ENCODE data around the gene NR1H3. TPM values are rescaled to one million over a fixed set of nuclear protein-coding genes. Genes with fewer than 3 reads are reported as not detected.

The NR1H3 gene
- polyA plus RNA-seq, 1 of the 3 experiments (the other 2 are of a cell fraction): 7.3 TPM

DNA sequence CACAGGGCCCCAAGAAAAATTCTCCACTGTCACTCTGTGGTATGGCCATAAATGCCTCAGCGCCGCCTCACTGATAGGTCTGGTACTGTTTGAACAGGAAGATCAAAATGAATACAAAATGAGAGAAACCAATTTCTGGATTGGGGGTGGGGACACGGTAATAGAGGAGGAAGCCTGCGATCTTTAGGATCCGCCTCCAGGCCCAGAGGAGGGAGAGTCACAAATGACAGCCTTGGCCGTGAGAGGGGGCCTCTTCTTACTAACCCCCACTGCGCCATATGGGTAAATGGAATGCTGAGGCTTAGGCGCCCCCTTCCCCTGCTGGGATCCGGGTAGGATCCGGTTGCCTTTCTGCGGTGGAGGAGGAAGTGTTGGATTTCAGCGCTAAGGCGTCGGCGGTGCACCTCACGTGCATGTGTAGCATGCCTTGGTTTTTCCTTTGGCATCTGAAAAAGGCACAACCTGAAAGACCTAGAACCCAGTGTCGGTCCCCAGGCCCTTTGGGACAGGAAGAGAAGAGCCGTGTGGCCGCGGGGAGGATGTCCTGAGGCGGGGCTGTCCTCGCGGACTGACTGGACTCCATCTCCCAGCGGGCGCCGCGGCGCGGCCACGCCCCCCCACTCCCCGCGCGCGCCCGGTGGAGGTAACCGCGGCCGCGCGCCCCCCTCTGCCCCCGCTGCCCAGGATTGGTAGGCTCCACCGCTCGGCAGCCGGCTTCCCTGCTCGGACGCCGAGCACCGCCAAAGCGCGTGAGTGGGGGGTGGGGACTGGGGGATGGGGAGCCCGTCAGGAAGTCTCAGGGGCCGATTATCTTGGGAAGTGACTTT, 11.4 kb downstream of the NR1H3 start:
- ChIA-PET POLR2A (no interaction called here), CTCF (interaction anchor here (1.1 to 2.4 kb wide), 5 partner anchors 10 to 91 kb away, joined by 4 to 26 read pairs (median 8); partner anchors contain the start of gene MYBPC3)
- Histone ChIP-seq H3K4me2 (peak overlapping the region; percentile 89), H3K27me3 (ENCODE audit: insufficient read depth) (no peaks in the 10 kb centered on the region), H3F3A (replicated peaks; ENCODE audit: insufficient read depth) (peaks cover 23% of the 10 kb centered on the region), H4K20me1 (ENCODE audit: insufficient read depth) (peaks cover 35% of the 10 kb centered on the region), H3K9me3 (no peaks in the 10 kb centered on the region), H2AFZ (ENCODE audit: low read depth) (peak overlapping the region; percentile 96), H3K79me2 (ENCODE audit: insufficient read depth) (peaks cover 37% of the 10 kb centered on the region), H3K9me2 (no peaks in the 10 kb centered on the region), H3K36me3 (replicated peaks in 1 of 2; ENCODE audit: control insufficient read depth in 1 of 2, insufficient read depth in 2 of 2, low read length in 1 of 2) (peaks cover 0 to 6% of the 10 kb centered on the region in 2 experiments), H3K4me3 (ENCODE audit: low read depth in 2 of 2, low read length in 1 of 2) (peak overlapping the region; percentile 64 to 73), H3K4me1 (ENCODE audit: control insufficient read depth in 1 of 2, insufficient read depth in 2 of 2, low read depth in 1 of 2, low read length in 1 of 2) (peaks cover 34 to 47% of the 10 kb centered on the region in 2 experiments), H3K27ac (ENCODE audit: low read depth in 2 of 2, low read length in 1 of 2) (peak overlapping the region; percentile 85 to 96), H3K9ac (peak overlapping the region; percentile 78)
- 8% methylated on average over 26 of the region's 52 CpGs for WGBS (ENCODE audit: low lambda C conversion rate)
- DNase-seq: peak; percentile 98
- TF ChIP-seq CHD2 (IDR thresholded peaks at IDR 0.05; ENCODE audit: low read length, partially characterized antibody) (peak; percentile 92), TAF1 (IDR thresholded peaks at IDR 0.05; ENCODE audit: borderline replicate concordance, low read depth, low read length) (peak; percentile 52; the same call in 1 of the 2 replicates), RCOR1 (IDR thresholded peaks at IDR 0.05; ENCODE audit: low read length) (0 out of 2 replicates have a peak, but pooled peaks have one; percentile 2), YY1 (IDR thresholded peaks at IDR 0.05; ENCODE audit: low read depth) (no peak), TCF12 (IDR thresholded peaks at IDR 0.05) (0 out of 2 replicates have a peak, but pooled peaks have one; percentile 16), SMC3 (IDR thresholded peaks at IDR 0.05; ENCODE audit: low read depth, low read length) (no peak), GABPA (IDR thresholded peaks at IDR 0.05; ENCODE audit: low read depth) (peak; percentile 60), ELF1 (IDR thresholded peaks at IDR 0.05) (peak; percentile 65), GATA2 (CRISPR knock-in tag; IDR thresholded peaks at IDR 0.05) (no peak), FOSL2 (IDR thresholded peaks at IDR 0.05; ENCODE audit: borderline replicate concordance, low read depth) (no peak), MXI1 (IDR thresholded peaks at IDR 0.05; ENCODE audit: low read depth, low read length) (peak; percentile 19; the same call in 1 of the 2 replicates), SIN3A (IDR thresholded peaks at IDR 0.05; ENCODE audit: borderline replicate concordance, low read depth, low read length) (0 out of 2 replicates have a peak, but pooled peaks have one; percentile 8)
- TF ChIP-seq, protein P1, sequence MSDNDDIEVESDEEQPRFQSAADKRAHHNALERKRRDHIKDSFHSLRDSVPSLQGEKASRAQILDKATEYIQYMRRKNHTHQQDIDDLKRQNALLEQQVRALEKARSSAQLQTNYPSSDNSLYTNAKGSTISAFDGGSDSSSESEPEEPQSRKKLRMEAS (IDR thresholded peaks at IDR 0.05; ENCODE audit: low read depth): peak; percentile 91

DNA sequence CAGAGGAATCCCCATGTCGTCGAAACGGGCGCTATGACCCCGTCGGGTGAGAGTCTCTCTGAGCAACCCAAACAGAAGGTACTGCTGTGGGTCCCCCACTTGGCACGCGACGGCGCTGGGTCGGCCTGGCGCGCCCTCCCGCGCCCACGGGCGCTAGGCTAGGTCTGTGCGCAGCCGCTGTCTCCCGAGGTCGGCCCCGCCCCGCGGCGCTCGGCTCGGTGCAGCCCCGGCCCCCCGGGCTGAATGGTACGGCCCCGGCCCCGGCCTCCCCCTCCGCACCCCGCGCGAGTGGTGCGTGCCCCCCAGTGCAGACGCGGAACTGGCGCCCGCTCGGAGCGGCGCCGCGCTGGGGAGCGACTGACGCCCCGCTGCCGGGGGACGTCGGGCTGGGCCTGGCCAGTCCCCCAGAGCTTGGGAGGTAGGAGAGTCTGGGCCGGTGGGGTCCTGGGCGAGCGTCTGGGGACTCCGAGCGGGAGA, 12.1 kb downstream of the NR1H3 start, which contains the start of gene MADD:
TSS of gene MADD (plus strand) at position 305 of the 477 bp plus-strand sequence.
- peak; percentile 45; the same call in 1 of the 2 replicates for TF ChIP-seq TAF1 (IDR thresholded peaks at IDR 0.05; ENCODE audit: borderline replicate concordance, low read depth, low read length)
- no peak for TF ChIP-seq TEAD4 (IDR thresholded peaks at IDR 0.05; ENCODE audit: borderline replicate concordance, insufficient read depth)
- TF ChIP-seq, protein P2, sequence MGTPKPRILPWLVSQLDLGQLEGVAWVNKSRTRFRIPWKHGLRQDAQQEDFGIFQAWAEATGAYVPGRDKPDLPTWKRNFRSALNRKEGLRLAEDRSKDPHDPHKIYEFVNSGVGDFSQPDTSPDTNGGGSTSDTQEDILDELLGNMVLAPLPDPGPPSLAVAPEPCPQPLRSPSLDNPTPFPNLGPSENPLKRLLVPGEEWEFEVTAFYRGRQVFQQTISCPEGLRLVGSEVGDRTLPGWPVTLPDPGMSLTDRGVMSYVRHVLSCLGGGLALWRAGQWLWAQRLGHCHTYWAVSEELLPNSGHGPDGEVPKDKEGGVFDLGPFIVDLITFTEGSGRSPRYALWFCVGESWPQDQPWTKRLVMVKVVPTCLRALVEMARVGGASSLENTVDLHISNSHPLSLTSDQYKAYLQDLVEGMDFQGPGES (IDR thresholded peaks at IDR 0.05; ENCODE audit: low read depth, low read length): no peak
- TF ChIP-seq FOSL2 (IDR thresholded peaks at IDR 0.05; ENCODE audit: borderline replicate concordance, low read depth): no peak
- no peak for TF ChIP-seq RXRA (IDR thresholded peaks at IDR 0.05; ENCODE audit: borderline replicate concordance, low read depth)
- TF ChIP-seq TCF12 (IDR thresholded peaks at IDR 0.05): no peak
- 0 out of 2 replicates have a peak, but pooled peaks have one; percentile 3 for TF ChIP-seq RCOR1 (IDR thresholded peaks at IDR 0.05; ENCODE audit: low read length)
- TF ChIP-seq SIN3A (IDR thresholded peaks at IDR 0.05; ENCODE audit: borderline replicate concordance, low read depth, low read length): peak; percentile 11; the same call in 1 of the 2 replicates
- no peak; the same call in 1 of the 2 replicates for TF ChIP-seq POLR2AphosphoS5 (IDR thresholded peaks at IDR 0.05; ENCODE audit: low read depth, low read length)
- TF ChIP-seq JUND (IDR thresholded peaks at IDR 0.05): no peak
- no peak; the same call in 1 of the 2 replicates for TF ChIP-seq ELF1 (IDR thresholded peaks at IDR 0.05)
- TF ChIP-seq FOXJ3 (CRISPR knock-in tag; IDR thresholded peaks at IDR 0.05): no peak
- peak; percentile 39; the same call in 1 of the 2 replicates for TF ChIP-seq MXI1 (IDR thresholded peaks at IDR 0.05; ENCODE audit: low read depth, low read length)
- TF ChIP-seq, protein P3, sequence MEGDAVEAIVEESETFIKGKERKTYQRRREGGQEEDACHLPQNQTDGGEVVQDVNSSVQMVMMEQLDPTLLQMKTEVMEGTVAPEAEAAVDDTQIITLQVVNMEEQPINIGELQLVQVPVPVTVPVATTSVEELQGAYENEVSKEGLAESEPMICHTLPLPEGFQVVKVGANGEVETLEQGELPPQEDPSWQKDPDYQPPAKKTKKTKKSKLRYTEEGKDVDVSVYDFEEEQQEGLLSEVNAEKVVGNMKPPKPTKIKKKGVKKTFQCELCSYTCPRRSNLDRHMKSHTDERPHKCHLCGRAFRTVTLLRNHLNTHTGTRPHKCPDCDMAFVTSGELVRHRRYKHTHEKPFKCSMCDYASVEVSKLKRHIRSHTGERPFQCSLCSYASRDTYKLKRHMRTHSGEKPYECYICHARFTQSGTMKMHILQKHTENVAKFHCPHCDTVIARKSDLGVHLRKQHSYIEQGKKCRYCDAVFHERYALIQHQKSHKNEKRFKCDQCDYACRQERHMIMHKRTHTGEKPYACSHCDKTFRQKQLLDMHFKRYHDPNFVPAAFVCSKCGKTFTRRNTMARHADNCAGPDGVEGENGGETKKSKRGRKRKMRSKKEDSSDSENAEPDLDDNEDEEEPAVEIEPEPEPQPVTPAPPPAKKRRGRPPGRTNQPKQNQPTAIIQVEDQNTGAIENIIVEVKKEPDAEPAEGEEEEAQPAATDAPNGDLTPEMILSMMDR (IDR thresholded peaks at IDR 0.05): no peak
- TF ChIP-seq GATA2 (CRISPR knock-in tag; IDR thresholded peaks at IDR 0.05): no peak
- TF ChIP-seq NRF1 (IDR thresholded peaks at IDR 0.05; ENCODE audit: low read depth, low read length): peak; percentile 64
- TF ChIP-seq EP300 (IDR thresholded peaks at IDR 0.05; ENCODE audit: borderline replicate concordance in 1 of 2, low read depth in 1 of 2, low read length in 1 of 2): no peak; a peak in 1 of 4 replicates
- no peak for TF ChIP-seq GABPA (IDR thresholded peaks at IDR 0.05; ENCODE audit: low read depth)
- Histone ChIP-seq H3K4me2 (peak within 1 kb of the TSS; percentile 89), H3K9me2 (no peaks in the 10 kb centered on the region), H3K4me1 (ENCODE audit: control insufficient read depth in 1 of 2, insufficient read depth in 2 of 2, low read depth in 1 of 2, low read length in 1 of 2) (peaks cover 34 to 41% of the 10 kb centered on the region in 2 experiments), H3K79me2 (ENCODE audit: insufficient read depth) (peaks cover 42% of the 10 kb centered on the region), H3K36me3 (replicated peaks in 1 of 2; ENCODE audit: control insufficient read depth in 1 of 2, insufficient read depth in 2 of 2, low read length in 1 of 2) (peaks cover 0 to 12% of the 10 kb centered on the region in 2 experiments), H3K9ac (peak within 1 kb of the TSS; percentile 78), H2AFZ (ENCODE audit: low read depth) (peak within 1 kb of the TSS; percentile 96), H3K9me3 (no peaks in the 10 kb centered on the region), H3K4me3 (ENCODE audit: low read depth in 2 of 2, low read length in 1 of 2) (peak within 1 kb of the TSS; percentile 64 to 73), H3F3A (replicated peaks; ENCODE audit: insufficient read depth) (peaks cover 23% of the 10 kb centered on the region), H3K27me3 (ENCODE audit: insufficient read depth) (no peaks in the 10 kb centered on the region), H3K27ac (ENCODE audit: low read depth in 2 of 2, low read length in 1 of 2) (peak within 1 kb of the TSS; percentile 85 to 96), H4K20me1 (ENCODE audit: insufficient read depth) (peaks cover 35% of the 10 kb centered on the region)
- 0% methylated on average over 19 of the region's 57 CpGs for WGBS (ENCODE audit: low lambda C conversion rate)
- CTCF ChIA-PET: interaction anchor here (1.4 to 2.4 kb wide), 3 partner anchors 10 to 142 kb away, joined by 7 to 26 read pairs (median 10); partner anchors contain the start of gene MYBPC3
- POLR2A ChIA-PET: interaction anchor here (1.5 kb wide), 2 partner anchors 83 to 85 kb away, joined by 5 to 6 read pairs; no protein-coding TSS in a partner anchor
- peak; percentile 98 for DNase-seq

All from SK-N-SH (cell line).